GM19397 (cell line): ENCODE data around the gene OCIAD2.
A peak's percentile ranks its signal among the peaks of the same experiment; 100 is the strongest.
"Not testable (repeated sequence)": the region's sequence is repeated elsewhere in the genome, so short reads cannot be mapped to it uniquely, and the experiment has no call there.

ENCODE experiments used
- ATAC-seq: cut with Tn5 transposase; IDR thresholded peaks from one replicate; pipeline ENCODE4 v1.9.1; 2021; ENCODE audit warnings: mild to moderate bottlenecking, moderate library complexity; ENCODE audit not compliant: unreplicated experiment

OCIAD2 gene, protein sequence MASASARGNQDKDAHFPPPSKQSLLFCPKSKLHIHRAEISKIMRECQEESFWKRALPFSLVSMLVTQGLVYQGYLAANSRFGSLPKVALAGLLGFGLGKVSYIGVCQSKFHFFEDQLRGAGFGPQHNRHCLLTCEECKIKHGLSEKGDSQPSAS

DNA sequence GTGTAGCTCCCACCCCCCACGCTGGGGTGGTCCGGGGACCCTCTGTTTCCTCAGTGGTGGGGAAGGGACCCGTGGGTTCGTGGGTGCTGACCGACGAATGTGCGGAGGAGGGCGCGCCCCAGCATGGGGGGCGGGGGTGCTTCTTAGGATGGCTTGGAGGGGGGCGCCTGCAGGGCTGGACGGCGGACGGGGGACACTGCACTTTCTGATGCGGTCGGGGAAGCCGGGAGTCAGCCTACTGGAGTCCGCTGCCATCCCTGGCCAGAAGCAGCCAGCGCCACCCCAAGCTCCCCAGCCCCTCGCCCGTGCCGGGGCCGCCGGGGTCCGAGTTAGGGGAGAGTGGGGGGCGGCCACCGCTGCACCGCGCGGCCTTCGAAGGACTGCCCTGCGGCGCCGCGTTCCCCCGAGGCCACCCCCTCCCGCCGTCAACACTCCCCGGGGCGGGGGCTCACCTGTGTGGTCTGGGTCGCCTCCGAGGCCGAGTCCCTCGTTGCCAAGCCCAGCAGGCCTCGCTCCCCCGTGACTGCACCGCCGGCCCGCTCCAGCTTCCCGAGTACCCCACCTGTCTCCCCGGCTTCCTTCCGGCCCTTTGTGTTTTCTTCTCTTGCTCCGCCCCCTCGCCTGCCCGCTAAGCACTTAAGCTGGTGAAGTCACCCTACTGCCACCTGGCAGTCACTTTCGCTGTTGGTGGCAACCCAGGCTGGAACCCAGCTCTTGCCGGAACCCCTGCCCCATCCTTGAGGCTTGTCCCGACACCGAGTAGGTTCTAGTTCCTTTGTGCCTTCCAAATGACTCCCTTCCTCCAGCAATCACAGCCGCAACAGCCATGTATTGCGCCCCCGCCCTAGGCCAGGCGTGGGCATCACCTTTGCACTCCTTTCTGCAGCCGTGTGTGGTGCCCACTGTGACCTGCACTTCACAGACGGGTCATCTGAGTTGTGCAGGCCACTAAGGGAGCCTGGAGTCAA lies at the start of gene OCIAD2:
Gene OCIAD2, minus strand, starts transcription at position 569 of the 968 bp plus-strand sequence. CDS start 2,225 bp downstream, outside the sequence.
- peak; percentile 99 for ATAC-seq

DNA sequence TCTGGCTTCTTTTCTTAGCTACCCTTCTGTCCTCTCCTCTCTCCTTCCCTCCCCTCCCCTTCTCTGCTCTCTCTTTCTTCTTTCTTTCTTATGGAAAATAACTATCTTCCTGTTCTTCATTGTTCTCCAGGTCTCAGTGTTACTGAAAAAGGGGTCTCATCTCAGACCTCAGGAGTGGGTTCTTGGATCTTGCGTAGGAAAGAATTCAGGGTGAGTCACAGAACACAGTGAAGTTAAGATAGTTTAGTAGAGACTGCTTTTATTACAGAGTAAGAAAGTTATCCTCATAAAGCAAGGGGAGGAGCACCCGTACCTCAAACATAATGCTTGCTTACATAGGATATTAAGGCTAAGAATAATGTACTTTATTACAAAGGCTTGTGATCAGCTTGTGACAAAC lies 47.7 kb upstream of the OCIAD2 start:
- ATAC-seq: no peak

DNA sequence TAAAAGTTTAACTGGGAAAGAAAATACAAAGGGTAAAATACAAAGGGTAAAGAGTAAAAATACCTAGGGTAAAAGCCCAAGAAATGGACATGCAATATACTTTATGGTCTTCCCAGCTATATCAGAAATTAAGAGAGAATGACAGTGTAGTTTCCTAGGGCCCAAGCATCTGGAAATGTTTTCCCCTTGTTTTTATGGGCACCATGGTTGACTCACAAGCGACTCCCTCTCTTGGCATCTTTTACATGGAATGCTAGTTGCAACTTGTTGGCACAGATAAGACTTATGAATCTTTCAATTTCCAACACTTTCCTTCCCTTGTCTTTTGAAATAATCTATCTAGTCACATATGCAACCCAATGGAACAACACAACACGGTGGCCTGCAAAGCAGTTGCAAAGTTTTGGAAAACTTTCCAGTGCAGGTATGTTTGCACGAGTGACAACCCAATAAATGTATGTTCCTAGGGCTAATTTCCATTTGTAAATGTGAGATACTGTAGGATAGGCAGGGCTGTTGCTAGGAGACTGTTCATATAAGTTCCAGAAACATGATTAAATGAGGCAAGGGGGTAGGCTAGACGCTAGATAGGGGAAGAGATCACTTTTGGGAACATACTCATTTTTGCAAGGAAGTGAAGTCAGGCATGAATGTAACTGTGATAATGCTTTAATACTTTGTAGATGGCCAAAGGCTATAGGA lies 43.1 kb upstream of the OCIAD2 start:
- no peak for ATAC-seq

DNA sequence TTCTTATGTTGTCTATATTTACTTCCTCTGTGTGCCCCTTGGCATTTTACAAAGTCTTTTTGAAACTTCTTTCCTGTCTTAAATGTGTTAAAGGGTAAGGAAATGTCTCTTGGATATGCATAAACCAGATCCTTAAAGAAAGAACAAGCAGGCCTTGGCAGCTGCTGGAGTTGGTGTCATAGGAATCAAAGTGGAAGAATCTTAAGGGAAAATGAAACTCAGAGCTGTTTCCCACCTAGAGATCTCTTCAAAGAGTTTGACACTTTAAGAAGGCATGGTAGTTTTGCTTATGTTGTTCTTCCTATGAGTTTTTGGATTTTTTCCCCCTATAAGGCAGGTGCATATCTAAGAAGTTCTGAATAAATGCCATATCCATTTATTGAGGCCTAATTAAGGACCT lies 42.5 kb upstream of the OCIAD2 start:
- ATAC-seq: no peak

DNA sequence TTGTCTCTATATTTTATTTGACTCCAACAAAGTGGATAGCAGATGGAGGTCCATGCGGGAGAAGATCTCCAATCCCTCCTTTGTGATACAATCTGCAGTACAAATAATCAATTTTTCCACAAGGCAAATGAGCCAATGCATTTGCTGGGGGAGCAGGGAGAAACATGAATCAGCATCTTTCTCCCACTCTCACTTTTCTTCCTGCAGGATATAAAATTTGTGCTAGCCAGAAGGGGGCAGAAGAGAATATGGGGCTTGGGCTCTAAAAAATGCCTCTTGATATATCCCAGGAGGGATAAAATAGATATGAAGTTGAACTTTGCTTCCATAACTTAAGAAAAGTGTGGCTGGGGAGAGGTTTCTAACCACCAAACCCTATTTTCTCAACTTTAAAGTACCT lies 41.2 kb upstream of the OCIAD2 start:
- no peak for ATAC-seq

DNA sequence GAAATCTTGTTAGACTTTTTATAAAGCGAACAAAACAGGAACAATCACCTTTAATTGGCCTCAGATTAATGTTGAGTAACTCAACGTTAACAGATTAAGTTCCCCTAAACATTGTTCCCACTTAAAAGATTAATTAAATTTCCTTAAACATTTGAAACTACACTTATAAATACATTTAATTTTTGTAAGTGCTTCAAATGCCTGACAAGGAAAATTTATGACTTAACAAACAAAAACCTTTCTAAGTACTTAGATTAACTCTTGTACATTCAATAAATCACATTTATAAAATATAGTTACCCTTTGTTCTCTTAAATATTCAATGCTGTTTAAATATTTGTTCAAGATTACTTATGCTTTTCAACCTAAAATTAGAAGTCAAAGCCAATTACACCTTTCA lies 39.4 kb upstream of the OCIAD2 start:
- no peak for ATAC-seq

DNA sequence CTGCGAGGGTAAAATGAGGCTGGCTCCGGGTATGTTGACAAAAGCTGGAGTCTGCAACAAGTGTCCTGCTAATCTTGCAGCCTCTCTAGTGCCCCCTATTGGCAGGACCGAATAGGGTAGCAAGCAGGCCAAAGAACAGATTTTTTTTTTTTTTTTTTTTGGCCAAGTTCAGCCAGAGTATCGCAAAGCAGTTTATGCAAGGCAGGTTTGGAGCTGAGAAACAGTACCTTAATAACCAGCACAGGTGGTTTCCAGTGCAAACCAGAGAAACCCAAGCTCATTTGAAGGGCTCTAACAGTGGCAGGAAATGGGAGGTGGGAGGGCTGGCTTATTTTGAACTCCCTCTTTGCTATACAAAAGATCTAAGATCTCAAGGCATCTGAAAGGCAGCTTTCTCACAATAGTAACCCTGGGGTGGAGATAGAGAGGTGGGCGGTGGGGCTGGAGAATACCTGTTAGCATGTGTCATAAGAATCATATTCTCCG lies 38.2 kb upstream of the OCIAD2 start:
- ATAC-seq: no peak

DNA sequence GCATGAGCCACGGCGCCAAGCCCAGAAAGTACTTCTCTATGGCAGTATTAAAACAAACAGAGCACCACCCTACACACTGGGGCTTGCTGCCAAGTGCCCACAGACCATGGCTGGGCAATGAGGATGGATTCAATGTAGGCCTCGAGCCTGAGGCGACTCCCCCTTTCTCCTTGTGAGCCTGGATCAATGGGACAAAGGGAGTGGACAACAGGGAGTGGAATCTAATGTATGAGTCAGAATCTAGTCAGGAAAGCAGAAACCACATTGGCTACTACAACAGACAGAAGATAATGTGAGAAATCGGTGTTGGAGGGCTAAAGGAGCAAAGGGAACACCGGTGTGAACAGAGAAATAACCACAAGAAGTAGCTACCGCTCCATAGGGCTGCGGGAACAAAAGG lies 37.7 kb upstream of the OCIAD2 start:
- ATAC-seq: no peak

DNA sequence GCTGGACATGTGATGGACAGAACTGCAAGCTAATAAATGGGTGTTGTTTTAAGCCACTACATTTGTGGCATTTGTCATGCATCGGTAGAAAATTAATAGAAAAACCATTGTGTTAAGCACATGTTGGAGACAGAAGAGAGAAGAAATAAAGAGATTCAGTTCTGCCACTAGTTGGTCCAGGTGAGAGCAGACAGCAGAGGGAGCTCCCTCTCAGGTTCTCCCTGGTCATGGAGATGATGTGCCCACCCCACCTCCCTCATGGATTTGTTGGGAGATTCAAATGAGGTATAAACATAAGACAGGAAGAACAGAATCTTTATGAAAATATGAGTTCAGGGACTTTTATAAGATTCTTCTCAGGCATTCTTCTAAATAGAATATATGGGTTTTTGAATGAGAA lies 36.8 kb upstream of the OCIAD2 start:
- ATAC-seq: no peak

DNA sequence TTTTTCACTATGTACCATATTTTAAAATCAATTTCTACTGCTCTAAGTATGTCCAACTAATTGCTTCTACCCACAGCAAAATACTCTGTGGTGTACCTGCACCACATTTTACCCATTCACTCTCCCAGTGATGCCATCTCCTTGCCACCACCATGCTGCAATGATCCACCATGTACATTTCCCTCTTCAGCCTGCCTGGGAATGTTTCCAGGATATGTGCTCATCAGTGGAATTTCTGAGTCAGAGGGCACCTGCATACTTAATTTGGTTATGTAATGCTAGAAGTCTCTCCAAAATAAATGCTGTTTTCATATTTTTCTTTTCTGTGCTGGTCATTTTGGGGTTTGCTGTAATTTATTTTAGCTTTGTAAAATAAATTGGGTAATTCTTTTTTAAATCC lies 33.2 kb upstream of the OCIAD2 start:
- ATAC-seq: no peak

DNA sequence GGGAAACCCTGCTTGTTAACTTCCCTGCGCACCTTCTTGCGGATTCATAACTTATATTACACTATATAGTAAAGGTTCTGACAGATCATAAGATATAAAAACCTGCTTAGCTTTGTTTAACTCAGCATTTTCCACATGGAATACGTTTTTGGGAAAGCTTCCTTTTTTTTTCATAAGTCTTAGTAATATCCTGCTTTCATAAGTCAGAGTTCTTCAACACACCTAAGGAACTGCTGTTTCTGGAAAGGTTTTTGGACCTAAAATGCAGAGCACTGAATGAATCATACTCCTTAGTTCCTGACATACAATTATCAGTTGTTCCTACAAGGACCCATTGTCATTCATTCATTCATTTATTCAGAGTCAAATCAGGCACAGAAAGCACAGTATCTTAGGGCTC lies 32.3 kb upstream of the OCIAD2 start:
- no peak for ATAC-seq

DNA sequence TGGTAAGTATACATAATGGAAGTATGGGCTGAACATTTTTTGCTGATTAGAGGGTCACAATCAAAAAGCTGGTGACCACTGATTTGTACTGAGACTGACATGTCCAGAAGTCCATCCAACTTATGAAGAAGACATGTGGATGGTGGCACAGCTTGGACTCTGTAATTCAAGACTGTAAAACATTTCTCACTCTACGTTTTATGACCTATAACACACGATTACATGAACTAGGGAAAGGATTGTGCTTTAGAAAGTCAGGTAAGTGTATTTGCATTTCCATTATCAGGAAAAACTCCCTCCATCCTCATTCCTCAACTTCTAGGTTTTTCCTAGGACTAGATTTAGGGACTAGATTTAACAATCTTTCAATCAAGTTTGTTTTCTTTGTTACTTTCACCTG lies 30.5 kb upstream of the OCIAD2 start:
- no peak for ATAC-seq

DNA sequence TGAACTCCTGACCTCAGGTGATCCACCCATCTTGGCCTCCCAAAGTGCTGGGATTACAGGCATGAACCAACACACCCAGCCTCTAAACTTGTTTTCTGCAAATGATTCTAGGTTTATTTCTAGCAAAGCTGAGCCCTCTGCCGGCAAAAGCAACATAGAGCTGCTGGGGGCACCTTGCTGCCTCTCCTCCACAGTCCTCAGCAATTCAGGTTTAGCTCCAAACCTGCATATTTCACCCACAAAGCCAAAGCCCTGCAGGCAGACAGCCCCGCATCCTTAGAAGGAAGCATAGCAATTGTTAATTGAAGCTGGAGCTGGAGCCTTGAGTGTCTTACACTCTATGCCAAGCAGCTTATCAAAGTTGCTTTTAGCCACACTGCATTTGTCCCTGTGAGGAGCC lies 24.9 kb upstream of the OCIAD2 start:
- ATAC-seq: no peak

DNA sequence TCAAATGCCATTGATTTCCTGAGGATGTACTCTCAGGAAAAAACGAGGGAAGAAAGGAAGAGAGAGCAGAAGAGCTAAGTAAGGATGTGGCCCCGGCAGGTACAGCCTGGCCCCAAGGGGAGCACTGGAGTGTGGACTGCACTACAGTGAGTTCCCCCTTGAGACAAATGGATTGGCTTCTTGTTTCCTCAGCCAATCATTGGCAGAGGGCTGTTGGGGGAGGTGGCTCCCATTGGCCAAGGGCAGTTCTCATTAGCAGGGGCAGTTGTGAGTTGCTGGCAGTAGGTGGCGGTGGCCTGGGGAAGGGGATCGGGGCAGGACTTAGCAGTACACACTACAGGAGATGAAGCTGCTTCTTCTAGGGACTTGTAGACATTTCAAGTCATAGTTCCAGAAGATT lies 24.1 kb upstream of the OCIAD2 start:
- ATAC-seq: no peak

DNA sequence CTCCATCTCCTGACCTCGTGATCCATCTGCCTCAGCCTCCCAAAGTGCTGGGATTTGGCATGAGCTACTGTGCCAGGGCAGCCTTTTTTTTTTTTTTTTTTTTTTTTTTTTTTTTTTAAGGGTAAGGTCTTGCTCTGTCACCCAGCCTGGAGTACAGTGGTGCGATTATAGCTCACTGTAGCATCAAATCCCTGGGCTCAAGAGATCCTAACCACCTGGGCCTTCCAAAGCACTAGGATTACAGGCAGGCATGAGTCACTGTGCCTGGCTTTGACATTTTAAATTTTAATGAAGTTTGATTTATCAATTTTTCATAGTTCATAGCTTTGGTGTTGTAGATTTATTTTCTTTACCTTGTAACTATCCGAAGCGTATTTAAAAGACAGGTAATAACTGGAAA lies 17.8 kb upstream of the OCIAD2 start:
- ATAC-seq: no peak

DNA sequence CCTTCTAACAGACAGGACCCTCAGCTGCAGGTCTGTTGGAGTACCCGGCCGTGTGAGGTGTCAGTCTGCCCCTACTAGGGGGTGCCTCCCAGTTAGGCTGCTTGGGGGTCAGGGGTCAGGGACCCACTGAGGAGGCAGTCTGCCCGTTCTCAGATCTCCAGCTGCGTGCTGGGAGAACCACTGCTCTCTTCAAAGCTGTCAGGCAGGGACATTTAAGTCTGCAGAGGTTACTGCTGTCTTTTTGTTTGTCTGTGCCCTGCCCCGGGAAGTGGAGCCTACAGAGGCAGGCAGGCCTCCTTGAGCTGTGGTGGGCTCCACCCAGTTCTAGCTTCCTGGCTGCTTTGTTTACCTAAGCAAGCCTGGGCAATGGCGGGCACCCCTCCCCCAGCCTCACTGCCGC lies 16.5 kb upstream of the OCIAD2 start:
- not testable (repeated sequence) for ATAC-seq

DNA sequence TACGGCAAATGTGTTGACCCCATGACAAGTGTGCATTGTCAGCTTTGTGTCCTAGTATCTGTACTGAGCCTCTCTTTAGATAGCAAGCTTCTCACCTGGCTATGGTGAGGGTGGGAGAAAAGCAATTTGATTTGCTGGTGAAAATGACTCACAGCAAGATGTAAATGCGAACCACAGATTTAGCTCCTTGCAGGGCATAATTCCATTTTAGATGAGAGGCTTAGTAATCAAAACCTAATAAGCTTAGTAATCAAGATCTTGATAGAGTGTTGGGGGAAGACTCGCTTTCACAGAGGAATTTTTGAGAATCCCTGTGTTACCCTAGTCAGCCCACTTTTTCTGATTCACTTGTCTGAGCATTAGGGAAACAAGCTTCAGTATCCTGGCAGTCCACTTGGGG lies 7.7 kb upstream of the OCIAD2 start:
- ATAC-seq: no peak

DNA sequence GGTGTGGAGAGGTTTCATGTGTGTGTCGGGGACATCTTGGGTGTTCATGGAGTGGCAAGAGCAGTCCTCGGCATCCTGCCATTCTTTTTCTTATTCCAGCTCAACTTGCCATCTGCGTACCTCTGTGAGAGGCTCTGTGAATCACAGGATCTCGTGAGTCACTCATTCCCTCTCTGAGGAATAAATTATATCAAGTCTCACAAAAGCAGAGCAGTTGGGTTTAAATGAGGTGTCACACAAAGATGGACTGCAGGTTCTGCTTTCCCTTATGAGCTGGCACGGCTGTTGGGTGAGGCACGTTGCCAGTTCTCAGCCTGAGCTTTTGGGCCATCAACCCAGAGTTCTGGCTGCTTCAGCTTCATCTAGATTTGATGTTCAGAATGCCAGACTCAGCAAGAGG lies 6.8 kb upstream of the OCIAD2 start:
- no peak for ATAC-seq

DNA sequence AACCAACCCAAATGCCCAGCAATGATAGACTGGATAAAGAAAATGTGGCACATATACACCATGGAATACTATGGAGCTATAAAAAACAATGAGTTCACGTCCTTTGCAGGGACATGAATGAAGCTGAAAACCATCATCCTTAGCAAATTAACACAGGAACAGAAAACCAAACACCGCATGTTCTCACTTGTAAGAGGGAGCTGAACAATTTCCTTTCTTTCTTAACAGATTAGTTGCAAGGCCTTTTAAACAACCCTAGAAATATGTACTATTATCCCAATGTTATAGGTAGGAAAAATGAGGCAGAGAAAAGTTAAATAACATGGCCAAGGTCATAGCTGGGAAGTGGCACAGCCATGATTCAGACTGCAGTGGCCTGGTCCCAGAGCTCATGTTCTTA lies 5.8 kb upstream of the OCIAD2 start:
- no peak for ATAC-seq

DNA sequence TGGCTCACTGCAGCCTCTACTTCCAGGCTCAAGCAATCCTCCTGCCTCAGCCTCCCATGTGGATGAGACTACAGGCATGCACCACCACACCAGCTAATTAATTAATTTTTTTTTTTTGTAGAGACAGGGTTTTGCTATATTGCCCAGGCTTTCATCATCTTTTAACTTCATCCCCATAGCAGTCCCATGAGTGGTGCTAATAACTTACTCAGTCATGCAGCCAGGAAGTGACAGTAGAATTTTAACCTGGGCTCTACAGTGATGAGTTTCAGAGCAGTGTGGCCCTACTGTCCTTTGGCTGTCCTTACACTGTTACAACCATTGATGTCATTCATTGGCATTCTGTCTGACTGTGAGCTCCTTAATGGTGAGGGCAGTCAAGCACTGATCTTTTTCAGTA lies 3.9 kb upstream of the OCIAD2 start:
- ATAC-seq: no peak

DNA sequence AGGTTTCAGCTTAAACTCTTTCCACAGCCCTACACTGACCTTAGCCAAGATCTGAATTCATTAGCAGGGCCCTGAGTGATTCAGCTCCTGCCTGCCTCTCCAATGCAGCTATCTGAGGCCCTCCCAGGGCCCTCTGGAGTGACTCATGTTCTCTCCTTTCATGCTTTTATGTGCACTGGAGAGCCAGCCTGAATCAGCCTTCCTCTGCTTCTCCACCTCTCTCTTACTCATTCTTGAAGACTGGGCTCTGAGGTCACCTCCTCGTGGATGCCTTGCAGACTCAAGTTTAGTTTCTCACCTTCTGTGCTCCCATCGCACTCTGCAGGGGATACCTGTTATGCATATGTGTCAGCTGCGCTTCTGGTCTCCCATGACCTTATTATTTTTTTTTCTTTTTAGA lies 3.1 kb upstream of the OCIAD2 start:
- ATAC-seq: no peak

DNA sequence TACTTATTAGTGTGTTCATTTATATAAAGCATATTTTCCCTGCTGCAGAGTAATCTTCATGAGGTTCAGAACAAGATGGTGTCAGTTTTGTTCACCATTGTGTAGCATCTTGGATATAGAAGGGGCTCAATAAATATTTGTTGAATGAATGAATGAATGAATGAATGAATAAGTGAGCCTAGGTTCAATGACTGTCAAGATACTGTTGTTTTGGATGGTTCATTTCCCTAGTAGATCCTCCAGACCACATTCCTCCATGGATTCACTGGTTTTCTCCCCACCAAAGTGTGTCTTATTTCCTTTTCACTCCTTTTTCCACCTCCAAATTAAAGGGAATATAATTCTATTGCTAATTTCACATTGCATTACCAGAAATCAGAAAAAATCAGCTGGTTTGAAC lies 2.1 kb upstream of the OCIAD2 start:
- ATAC-seq: no peak
